ENCODE measurements around the gene GRB7.
"Not testable (repeated sequence)": the region's sequence is repeated elsewhere in the genome, so short reads cannot be mapped to it uniquely, and the experiment has no call there.

The GRB7 gene

DNA sequence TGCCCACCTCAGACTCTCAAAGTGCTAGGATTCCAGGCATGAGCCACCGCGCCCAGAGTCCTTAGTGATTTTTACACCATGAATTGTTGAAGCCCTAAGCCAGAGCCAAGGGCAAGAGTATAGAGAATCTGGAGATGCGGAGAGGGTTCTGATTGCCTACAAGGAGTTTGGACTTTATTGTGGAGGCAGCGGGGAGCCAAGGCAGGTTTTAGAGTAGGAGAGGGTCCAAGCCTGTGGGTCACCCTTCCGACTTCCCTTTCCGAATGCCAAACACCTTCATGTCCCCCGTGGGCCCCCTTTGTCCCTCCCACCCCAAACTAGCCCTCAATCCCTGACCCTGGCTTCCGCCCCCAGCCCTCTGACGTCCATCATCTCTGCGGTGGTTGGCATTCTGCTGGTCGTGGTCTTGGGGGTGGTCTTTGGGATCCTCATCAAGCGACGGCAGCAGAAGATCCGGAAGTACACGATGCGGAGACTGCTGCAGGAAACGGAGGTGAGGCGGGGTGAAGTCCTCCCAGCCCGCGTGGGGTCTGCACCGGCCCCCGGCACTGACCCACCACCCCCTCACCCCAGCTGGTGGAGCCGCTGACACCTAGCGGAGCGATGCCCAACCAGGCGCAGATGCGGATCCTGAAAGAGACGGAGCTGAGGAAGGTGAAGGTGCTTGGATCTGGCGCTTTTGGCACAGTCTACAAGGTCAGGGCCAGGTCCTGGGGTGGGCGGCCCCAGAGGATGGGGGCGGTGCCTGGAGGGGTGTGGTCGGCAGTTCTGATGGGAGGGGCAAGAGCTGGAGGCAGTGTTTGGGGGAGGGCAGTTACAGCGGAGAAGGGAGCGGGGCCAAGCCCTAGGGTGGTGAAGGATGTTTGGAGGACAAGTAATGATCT lies 14.5 kb upstream of the GRB7 start:
- TF ChIP-seq, protein P1, sequence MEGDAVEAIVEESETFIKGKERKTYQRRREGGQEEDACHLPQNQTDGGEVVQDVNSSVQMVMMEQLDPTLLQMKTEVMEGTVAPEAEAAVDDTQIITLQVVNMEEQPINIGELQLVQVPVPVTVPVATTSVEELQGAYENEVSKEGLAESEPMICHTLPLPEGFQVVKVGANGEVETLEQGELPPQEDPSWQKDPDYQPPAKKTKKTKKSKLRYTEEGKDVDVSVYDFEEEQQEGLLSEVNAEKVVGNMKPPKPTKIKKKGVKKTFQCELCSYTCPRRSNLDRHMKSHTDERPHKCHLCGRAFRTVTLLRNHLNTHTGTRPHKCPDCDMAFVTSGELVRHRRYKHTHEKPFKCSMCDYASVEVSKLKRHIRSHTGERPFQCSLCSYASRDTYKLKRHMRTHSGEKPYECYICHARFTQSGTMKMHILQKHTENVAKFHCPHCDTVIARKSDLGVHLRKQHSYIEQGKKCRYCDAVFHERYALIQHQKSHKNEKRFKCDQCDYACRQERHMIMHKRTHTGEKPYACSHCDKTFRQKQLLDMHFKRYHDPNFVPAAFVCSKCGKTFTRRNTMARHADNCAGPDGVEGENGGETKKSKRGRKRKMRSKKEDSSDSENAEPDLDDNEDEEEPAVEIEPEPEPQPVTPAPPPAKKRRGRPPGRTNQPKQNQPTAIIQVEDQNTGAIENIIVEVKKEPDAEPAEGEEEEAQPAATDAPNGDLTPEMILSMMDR (IDR thresholded peaks at IDR 0.05; ENCODE audit: borderline replicate concordance, control extremely low read depth, extremely low read depth, insufficient read depth, missing control alignments) = no peak
- in situ Hi-C loops (cut with MboI; ENCODE audit: low sequenced_read_pairs, unreplicated experiment) = no loop called here
- no peak for DNase-seq (ENCODE audit: low spot score)

DNA sequence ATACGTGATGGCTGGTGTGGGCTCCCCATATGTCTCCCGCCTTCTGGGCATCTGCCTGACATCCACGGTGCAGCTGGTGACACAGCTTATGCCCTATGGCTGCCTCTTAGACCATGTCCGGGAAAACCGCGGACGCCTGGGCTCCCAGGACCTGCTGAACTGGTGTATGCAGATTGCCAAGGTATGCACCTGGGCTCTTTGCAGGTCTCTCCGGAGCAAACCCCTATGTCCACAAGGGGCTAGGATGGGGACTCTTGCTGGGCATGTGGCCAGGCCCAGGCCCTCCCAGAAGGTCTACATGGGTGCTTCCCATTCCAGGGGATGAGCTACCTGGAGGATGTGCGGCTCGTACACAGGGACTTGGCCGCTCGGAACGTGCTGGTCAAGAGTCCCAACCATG lies 13.0 kb upstream of the GRB7 start:
- TF ChIP-seq, protein P1 (IDR thresholded peaks at IDR 0.05; ENCODE audit: borderline replicate concordance, control extremely low read depth, extremely low read depth, insufficient read depth, missing control alignments) = no peak
- no peak for DNase-seq (ENCODE audit: low spot score)
- in situ Hi-C loops (cut with MboI; ENCODE audit: low sequenced_read_pairs, unreplicated experiment) = no loop called here

DNA sequence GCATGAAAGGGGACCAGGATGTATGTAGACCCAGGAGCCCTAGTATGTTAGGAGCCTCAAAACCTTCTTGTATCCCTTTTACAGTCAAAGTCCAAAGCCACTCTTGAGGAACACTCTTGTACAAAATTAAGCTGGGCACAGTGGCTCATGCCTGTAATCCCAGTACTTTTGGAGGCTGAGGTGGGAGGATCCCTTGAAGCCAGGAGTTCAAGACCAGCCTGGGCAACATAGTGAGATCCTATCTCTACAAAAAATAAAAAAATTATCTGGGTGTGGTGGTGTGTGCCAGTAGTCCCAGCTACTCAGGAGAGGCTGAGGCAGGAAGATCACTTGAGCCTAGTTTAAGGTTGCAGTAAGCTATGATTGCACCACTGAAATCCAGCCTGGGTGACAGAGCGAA lies 11.8 kb upstream of the GRB7 start:
- DNase-seq (ENCODE audit: low spot score); in situ Hi-C loops (cut with MboI; ENCODE audit: low sequenced_read_pairs, unreplicated experiment): not testable (repeated sequence)

DNA sequence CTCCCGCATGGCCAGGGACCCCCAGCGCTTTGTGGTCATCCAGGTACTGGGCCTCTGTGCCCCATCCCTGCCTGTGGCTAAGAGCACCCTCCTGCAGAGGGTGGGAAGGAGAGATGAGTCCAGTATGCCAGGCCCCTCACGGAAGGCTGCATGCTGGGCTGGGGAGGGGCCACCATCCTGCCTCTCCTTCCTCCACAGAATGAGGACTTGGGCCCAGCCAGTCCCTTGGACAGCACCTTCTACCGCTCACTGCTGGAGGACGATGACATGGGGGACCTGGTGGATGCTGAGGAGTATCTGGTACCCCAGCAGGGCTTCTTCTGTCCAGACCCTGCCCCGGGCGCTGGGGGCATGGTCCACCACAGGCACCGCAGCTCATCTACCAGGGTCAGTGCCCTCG lies 11.1 kb upstream of the GRB7 start:
- in situ Hi-C loops (cut with MboI; ENCODE audit: low sequenced_read_pairs, unreplicated experiment) = no loop called here
- TF ChIP-seq, protein P1 (IDR thresholded peaks at IDR 0.05; ENCODE audit: borderline replicate concordance, control extremely low read depth, extremely low read depth, insufficient read depth, missing control alignments) = no peak
- DNase-seq (ENCODE audit: low spot score) = no peak

DNA sequence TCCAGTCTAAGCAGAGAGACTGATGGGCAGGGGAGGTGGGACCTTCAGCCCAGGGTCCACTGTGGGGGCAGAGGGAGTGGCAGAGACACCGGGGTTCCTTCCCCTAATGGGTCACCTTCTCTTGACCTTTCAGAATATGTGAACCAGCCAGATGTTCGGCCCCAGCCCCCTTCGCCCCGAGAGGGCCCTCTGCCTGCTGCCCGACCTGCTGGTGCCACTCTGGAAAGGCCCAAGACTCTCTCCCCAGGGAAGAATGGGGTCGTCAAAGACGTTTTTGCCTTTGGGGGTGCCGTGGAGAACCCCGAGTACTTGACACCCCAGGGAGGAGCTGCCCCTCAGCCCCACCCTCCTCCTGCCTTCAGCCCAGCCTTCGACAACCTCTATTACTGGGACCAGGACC lies 10.2 kb upstream of the GRB7 start:
- TF ChIP-seq, protein P1 (IDR thresholded peaks at IDR 0.05; ENCODE audit: borderline replicate concordance, control extremely low read depth, extremely low read depth, insufficient read depth, missing control alignments) = no peak
- DNase-seq (ENCODE audit: low spot score) = no peak
- in situ Hi-C loops (cut with MboI; ENCODE audit: low sequenced_read_pairs, unreplicated experiment) = no loop called here

DNA sequence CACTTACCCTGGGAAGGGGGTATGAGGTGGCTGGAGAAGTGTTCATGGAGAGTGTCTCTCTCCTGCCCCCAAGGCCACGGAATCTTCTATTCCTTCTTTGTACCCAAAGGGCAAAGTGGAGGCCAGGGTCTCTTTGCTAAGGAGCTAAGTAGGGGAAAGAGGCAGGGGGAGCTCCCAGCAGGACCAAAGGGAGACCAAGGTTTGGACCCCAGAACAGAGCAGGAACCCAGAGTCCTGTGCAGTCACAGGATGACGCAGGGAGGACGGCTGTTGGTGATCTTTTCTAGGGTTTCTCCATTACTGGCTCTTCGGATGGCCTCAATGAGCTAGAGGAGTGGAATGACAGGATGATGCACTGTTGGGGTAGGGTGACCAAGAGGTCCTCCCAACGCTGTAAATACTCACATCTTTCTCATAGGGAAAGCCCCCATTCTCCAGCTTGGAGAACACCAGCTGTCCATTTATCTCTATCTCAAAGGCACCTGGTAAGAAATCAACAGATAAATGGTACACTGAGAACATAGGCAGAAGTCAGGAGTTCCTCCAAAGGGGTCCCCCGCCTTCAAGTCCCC lies 8.4 kb upstream of the GRB7 start:
- no peak for DNase-seq (ENCODE audit: low spot score)
- TF ChIP-seq, protein P1 (IDR thresholded peaks at IDR 0.05; ENCODE audit: borderline replicate concordance, control extremely low read depth, extremely low read depth, insufficient read depth, missing control alignments) = no peak
- in situ Hi-C loops (cut with MboI; ENCODE audit: low sequenced_read_pairs, unreplicated experiment) = no loop called here

All from GM13976 (cell line).